Tibial artery (tissue), 4 donors: ENCODE results near the gene GAB1.
"Not testable (repeated sequence)": the region's sequence is repeated elsewhere in the genome, so short reads cannot be mapped to it uniquely, and the experiment has no call there.

ENCODE experiments used
- DNase-seq, 2 donors: peaks; one replicate each; pipeline ENCODE4 v3.0.0-alpha.2; 2019
- H3K27ac ChIP-seq, 2 donors: fragments of 200-600 bp; sonication (generic) in 1 of 2; 1 replicate in 1 of 2; 2 replicates in 1 of 2; pipeline ENCODE4 v1.5.1; 2018 to 2019; ENCODE audit warnings: mild to moderate bottlenecking in 1 of 2
- H3K27me3 ChIP-seq, 2 donors: fragments of 200-600 bp; sonication (generic) in 1 of 2; one replicate each; pipeline versions ENCODE4 v1.5.1 to v1.6.0; 2016 to 2019
- H3K36me3 ChIP-seq, 3 donors: fragments of 200-600 bp; sonication (generic) in 2 of 3; one replicate each; pipeline ENCODE4 v1.5.1; 2016 to 2019; ENCODE audit warnings: mild to moderate bottlenecking in 2 of 3
- H3K4me1 ChIP-seq, 4 donors: fragments of 200-600 bp; sonication (generic) in 2 of 4; 1 replicate in 3 of 4; 2 replicates in 1 of 4; pipeline ENCODE4 v1.5.1; 2016 to 2019
- H3K4me3 ChIP-seq, 2 donors: fragments of 200-600 bp; sonication (generic) in 1 of 2; 1 replicate in 1 of 2; 2 replicates in 1 of 2; pipeline ENCODE4 v1.5.1; 2018 to 2019; ENCODE audit warnings: mild to moderate bottlenecking in 2 of 2
- H3K9me3 ChIP-seq, 3 donors: fragments of 200-600 bp; sonication (generic) in 1 of 3; one replicate each; pipeline ENCODE4 v1.5.1; 2016 to 2019
- intact Hi-C: fragments of 100-400 bp; cut with DNase I; formaldehyde crosslinking; loops from one replicate; pipeline ENCODE4 v1.15.0; 2023; ENCODE audit warnings: low total_unique reads
- TF ChIP-seq, protein P1 (sequence below), 2 experiments: fragments of 200-600 bp in 1 of 2; fragments of 450-650 bp in 1 of 2; IDR thresholded peaks; one replicate each; pipeline ENCODE4 v1.5.1; 2017 to 2019; ENCODE audit warnings: antibody characterized with exemption in 2 of 2, mild to moderate bottlenecking in 1 of 2, moderate library complexity in 1 of 2

The GAB1 gene

DNA sequence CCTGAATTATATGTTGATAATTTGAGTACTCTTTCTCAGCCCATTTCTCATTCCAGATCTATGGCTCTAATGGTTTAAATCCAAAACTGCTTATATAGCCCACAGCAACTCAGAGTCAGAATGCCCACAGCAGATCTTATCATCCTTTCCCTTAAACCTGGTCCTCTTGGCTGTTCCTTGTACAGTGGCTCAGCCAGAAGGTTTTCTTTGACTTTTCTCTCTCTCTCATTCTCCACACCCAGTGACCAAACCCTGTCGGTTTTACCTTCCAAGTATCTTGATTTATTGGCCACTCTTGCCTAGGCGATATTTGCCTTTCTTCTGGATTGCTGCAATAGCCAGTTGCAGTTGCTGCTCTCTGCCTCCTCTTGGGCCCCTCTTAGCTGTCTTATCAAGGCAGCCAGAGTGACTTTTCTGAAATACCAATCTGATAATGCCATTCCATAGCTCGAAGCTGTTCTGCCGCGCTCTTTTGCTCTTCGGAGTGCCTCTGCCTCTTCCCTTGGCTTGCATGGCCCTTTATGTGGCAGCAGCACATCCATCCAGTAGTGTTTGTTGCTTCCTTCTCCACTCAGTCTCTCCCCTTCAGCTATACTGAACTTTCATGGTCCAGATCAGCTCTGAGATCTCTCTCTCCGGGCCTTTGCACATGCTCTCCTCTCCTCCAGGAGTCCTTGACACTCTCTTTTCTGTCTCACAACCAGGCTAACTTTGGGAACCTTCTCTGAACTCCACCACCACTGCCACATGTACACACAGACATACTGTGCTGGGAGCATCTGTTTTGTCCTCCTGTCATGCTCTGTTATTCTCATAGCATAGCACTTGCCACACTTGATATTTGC lies 11.8 kb downstream of the GAB1 start:
- no peaks in the 10 kb centered on the region for H3K27me3 ChIP-seq
- no peak overlapping the region for H3K4me3 ChIP-seq
- DNase-seq, result no peak
- peak overlapping the region in 1 of 2 donors; percentile 5 for H3K27ac ChIP-seq
- peaks cover 0 to 38% (median 32%) of the 10 kb centered on the region in 4 donors for H3K4me1 ChIP-seq
- TF ChIP-seq, protein P1, sequence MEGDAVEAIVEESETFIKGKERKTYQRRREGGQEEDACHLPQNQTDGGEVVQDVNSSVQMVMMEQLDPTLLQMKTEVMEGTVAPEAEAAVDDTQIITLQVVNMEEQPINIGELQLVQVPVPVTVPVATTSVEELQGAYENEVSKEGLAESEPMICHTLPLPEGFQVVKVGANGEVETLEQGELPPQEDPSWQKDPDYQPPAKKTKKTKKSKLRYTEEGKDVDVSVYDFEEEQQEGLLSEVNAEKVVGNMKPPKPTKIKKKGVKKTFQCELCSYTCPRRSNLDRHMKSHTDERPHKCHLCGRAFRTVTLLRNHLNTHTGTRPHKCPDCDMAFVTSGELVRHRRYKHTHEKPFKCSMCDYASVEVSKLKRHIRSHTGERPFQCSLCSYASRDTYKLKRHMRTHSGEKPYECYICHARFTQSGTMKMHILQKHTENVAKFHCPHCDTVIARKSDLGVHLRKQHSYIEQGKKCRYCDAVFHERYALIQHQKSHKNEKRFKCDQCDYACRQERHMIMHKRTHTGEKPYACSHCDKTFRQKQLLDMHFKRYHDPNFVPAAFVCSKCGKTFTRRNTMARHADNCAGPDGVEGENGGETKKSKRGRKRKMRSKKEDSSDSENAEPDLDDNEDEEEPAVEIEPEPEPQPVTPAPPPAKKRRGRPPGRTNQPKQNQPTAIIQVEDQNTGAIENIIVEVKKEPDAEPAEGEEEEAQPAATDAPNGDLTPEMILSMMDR (IDR thresholded peaks at IDR 0.05), result no peak
- no peaks in the 10 kb centered on the region for H3K36me3 ChIP-seq
- intact Hi-C loops, result no loop called here
- H3K9me3 ChIP-seq, result no peaks in the 10 kb centered on the region

DNA sequence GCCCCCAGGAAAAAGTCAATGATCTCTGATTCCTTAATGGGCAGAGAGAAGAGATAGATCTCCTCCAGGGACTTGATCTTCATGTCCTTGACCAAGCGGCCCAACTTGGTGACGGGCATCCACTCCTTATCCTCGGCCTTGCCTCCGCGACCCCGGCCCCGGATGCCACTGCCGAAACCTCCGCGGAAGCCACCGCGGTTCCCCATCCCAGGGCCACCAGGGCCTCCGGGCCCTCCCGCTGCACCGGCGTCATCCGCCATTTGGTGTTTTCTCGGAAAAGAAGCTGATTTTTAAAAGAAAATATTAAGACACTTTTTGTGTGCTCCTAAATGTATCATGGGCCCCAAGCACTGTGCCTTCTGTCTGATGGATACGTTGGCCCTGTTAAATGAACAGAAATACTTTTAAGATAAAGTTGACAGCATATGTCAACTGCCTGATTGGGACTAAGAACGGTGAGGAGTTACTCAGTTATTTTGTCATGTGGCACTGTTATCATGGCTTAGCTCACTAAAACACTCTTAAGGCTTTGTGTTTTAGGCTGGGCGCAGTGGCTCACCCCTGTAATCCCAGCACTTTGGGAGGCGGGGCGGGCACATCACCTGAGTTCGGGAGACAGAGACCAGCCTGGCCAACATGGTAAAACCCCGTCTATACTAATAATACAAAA lies 13.3 kb downstream of the GAB1 start:
- H3K27me3 ChIP-seq, H3K9me3 ChIP-seq, H3K4me3 ChIP-seq, H3K27ac ChIP-seq, DNase-seq, H3K36me3 ChIP-seq, intact Hi-C loops: not testable (repeated sequence)
- peaks cover 0 to 44% (median 35%) of the 10 kb centered on the region in 4 donors for H3K4me1 ChIP-seq

DNA sequence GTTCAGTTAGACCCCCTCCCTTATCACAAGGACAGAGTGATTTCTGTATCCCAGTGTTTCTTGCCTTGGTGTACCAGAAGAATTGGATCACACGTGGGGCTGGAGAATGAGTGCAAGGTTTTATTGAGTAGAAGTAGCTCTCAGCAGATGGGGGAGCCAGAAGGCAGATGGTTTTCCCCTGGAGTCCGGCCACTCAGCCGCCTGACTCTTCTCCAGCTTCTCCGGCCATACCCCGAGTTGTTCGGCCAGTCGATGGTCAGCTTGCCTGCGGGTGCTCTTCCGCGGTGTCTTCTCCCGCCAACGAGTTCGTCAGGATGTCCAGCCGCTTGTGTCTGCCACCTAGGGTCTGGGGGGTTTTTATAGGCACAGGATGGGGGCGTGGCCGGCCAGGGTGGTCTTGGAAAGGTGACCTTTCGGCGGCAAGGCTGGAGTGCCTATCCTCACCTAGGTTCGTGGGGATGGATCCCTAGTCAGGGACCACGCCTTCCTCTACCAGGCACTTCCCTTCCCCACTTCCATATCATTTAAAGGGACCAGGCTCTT lies 14.5 kb downstream of the GAB1 start:
- H3K4me1 ChIP-seq, result peaks cover 0 to 56% (median 47%) of the 10 kb centered on the region in 4 donors
- no peak overlapping the region for H3K4me3 ChIP-seq
- H3K27ac ChIP-seq, result peak overlapping the region; percentile 68 to 70
- intact Hi-C loops, result no loop called here
- H3K9me3 ChIP-seq, result no peaks in the 10 kb centered on the region
- TF ChIP-seq, protein P1 (IDR thresholded peaks at IDR 0.05), result no peak
- H3K36me3 ChIP-seq, result no peaks in the 10 kb centered on the region
- DNase-seq, result no peak
- no peaks in the 10 kb centered on the region for H3K27me3 ChIP-seq

DNA sequence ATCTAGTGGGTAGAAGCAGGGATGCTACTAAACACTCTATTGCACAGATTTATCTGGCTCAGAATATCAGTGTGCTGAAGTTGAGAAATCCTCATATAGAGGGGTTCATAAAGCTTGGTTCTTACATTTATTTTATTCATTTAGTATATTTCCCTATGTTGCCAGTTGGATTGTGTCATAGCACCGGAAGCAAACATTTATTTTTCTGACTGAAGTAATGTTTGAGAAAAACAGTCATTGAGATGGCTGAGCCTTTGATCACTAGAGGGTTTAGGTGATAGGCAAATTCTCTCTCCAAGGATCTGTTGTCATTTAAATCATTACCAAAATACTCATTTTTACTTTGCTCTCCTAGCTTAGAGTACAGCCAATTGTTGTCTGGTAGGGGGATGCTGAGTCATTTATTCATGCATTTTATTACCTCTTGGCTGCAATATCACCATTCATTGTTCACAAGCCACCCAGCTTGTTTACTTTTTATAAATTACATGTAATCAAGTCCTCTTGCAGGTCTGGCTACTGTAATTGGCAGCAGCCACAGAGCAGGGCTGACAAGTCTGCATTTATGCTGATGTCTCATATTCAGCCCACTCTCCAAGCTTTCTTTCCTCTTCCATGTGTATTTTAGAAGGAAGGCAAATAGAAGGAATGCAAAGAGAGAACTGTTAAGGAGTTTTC lies 15.2 kb downstream of the GAB1 start:
- no peak for DNase-seq
- peaks cover 0 to 63% (median 49%) of the 10 kb centered on the region in 4 donors for H3K4me1 ChIP-seq
- intact Hi-C loops, result no loop called here
- peak overlapping the region; percentile 68 to 70 for H3K27ac ChIP-seq
- TF ChIP-seq, protein P1 (IDR thresholded peaks at IDR 0.05), result no peak
- peak overlapping the region in 1 of 2 donors; percentile 17 for H3K4me3 ChIP-seq
- no peaks in the 10 kb centered on the region for H3K36me3 ChIP-seq
- no peaks in the 10 kb centered on the region for H3K27me3 ChIP-seq
- no peaks in the 10 kb centered on the region for H3K9me3 ChIP-seq

DNA sequence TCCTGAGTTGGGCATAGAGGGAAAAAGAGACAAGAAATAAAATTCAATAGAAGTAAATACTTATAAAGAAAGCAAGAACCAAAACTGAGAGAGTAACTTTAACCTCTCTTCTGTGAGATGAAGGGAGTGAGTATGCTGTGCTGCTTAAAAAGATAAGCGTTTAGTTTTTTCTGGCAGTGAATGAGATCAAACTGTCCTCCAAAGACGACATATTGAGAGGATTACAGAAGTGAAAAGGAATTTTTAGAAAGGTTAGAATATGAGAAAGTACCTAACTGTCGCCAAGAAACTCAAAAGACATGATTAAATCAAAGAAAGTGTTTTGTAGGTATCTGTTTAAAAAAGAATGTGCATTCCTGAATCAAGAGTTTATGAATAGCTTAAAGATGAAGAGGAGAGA lies 16.0 kb downstream of the GAB1 start:
- Histone ChIP-seq H3K4me3 (peak overlapping the region in 1 of 2 donors; percentile 17), H3K9me3 (no peaks in the 10 kb centered on the region), H3K27me3 (no peaks in the 10 kb centered on the region), H3K4me1 (peaks cover 0 to 71% (median 52%) of the 10 kb centered on the region in 4 donors), H3K36me3 (no peaks in the 10 kb centered on the region), H3K27ac (peak overlapping the region; percentile 68 to 70)
- TF ChIP-seq, protein P1 (IDR thresholded peaks at IDR 0.05), result no peak
- DNase-seq, result no peak
- intact Hi-C loops, result no loop called here
